Body of pancreas (tissue), 4 donors: ENCODE data around the gene IQGAP2.

Experiments
- POLR2A ChIP-seq, 3 donors: fragments of 450-650 bp; IDR thresholded peaks; one replicate each; pipeline ENCODE4 v1.6.1; 2016; ENCODE audit warnings: antibody characterized with exemption in 3 of 3, mild to moderate bottlenecking in 2 of 3
- TF ChIP-seq, protein P1 (sequence below), 7 experiments: fragments of 450-650 bp in 4 of 7; fragments of 200-600 bp in 3 of 7; sonication (generic) in 3 of 7; IDR thresholded peaks; one replicate each; pipeline ENCODE4 v1.5.1; 2016 to 2019; ENCODE audit warnings: antibody characterized with exemption in 7 of 7

DNA sequence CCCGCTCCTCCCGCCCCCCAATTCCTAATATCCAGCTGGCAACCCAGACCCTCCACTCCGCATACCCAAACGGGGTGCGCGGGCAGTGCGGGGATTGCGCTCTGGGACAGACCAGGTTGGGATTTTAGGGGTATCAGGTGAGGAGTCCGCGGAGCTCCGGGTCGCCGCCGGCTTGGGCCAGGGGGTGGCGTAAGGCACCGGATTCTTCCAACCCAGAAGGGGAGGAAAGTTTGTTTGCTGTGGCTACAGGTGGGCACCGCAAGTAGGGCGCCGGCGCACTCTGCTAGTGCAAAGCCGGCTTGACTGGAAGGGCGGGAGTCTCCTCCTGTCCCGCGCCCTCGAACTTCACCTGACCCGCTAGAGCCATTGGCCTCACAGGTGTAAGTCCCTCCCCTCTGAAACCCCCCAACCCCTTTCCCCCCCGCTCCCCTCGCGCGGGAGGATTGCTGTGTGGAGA is 709 bp downstream of the IQGAP2 start:
- TF ChIP-seq, protein P1, sequence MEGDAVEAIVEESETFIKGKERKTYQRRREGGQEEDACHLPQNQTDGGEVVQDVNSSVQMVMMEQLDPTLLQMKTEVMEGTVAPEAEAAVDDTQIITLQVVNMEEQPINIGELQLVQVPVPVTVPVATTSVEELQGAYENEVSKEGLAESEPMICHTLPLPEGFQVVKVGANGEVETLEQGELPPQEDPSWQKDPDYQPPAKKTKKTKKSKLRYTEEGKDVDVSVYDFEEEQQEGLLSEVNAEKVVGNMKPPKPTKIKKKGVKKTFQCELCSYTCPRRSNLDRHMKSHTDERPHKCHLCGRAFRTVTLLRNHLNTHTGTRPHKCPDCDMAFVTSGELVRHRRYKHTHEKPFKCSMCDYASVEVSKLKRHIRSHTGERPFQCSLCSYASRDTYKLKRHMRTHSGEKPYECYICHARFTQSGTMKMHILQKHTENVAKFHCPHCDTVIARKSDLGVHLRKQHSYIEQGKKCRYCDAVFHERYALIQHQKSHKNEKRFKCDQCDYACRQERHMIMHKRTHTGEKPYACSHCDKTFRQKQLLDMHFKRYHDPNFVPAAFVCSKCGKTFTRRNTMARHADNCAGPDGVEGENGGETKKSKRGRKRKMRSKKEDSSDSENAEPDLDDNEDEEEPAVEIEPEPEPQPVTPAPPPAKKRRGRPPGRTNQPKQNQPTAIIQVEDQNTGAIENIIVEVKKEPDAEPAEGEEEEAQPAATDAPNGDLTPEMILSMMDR (IDR thresholded peaks at IDR 0.05) = peak; percentile 30 to 81 (median 61)
- peak in 1 of 3 donors; percentile 48 for TF ChIP-seq POLR2A (IDR thresholded peaks at IDR 0.05)
